ENCODE results near the gene OR51B6. TPM values are rescaled to one million over a fixed set of nuclear protein-coding genes. Genes with fewer than 3 reads are reported as not detected.

Gene OR51B6
- total RNA-seq, 4 donors from 2014 or later = not detected

DNA sequence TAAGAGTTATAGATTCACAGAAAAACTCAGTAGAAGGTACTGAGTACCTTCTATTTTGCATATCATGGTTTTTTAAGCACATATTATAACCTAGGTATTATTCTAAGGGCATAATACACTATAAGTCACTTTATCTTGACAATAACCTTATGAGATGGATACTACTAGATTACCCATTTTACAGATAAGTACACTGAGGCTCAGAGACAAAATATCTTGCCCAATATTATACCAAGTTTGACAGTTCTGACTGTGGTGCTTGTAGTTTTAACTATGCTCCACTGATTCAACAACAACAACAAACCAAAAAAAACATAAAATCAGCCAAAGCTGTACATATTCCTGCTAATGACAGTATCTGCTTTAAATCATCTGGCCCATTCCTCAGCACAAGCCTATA is 42.8 kb downstream of the OR51B6 start:
- no peaks in the 10 kb centered on the region for H3K9me3 ChIP-seq
- H3K4me3 ChIP-seq = no peak overlapping the region
- no peaks in the 10 kb centered on the region for H3K36me3 ChIP-seq
- no peak for TF ChIP-seq EP300 (IDR thresholded peaks at IDR 0.05)
- no peak for TF ChIP-seq POLR2AphosphoS5 (IDR thresholded peaks at IDR 0.05)
- TF ChIP-seq, protein P1, sequence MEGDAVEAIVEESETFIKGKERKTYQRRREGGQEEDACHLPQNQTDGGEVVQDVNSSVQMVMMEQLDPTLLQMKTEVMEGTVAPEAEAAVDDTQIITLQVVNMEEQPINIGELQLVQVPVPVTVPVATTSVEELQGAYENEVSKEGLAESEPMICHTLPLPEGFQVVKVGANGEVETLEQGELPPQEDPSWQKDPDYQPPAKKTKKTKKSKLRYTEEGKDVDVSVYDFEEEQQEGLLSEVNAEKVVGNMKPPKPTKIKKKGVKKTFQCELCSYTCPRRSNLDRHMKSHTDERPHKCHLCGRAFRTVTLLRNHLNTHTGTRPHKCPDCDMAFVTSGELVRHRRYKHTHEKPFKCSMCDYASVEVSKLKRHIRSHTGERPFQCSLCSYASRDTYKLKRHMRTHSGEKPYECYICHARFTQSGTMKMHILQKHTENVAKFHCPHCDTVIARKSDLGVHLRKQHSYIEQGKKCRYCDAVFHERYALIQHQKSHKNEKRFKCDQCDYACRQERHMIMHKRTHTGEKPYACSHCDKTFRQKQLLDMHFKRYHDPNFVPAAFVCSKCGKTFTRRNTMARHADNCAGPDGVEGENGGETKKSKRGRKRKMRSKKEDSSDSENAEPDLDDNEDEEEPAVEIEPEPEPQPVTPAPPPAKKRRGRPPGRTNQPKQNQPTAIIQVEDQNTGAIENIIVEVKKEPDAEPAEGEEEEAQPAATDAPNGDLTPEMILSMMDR (IDR thresholded peaks at IDR 0.05) = no peak
- no peak for TF ChIP-seq POLR2A (IDR thresholded peaks at IDR 0.05)
- H3K27ac ChIP-seq = no peak overlapping the region
- H3K4me1 ChIP-seq = no peaks in the 10 kb centered on the region
- ATAC-seq = no peak
- H3K27me3 ChIP-seq = no peaks in the 10 kb centered on the region

DNA sequence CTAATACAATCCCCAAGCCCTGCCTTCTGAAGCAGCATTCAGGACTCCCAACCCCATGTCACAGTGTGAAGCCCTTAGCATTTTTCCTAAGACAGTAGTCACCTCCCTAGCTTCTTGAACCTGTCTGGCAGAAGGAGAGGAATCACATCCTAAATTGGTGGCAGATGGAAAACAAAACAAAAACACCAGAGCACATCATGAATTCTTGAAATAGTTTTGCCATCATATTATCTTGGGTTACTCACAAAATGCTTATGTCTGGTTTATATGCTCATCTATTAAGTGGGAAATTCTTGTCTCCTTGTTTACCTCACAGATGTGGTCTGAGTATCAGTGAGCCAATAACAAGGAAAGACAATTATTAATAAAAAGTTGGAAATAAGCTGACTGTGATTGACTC is 47.6 kb downstream of the OR51B6 start:
- Histone ChIP-seq H3K27ac (no peak overlapping the region), H3K4me3 (no peak overlapping the region), H3K9me3 (no peaks in the 10 kb centered on the region), H3K36me3 (no peaks in the 10 kb centered on the region), H3K4me1 (no peaks in the 10 kb centered on the region), H3K27me3 (no peaks in the 10 kb centered on the region)
- ATAC-seq = no peak
- TF ChIP-seq POLR2A (IDR thresholded peaks at IDR 0.05) (no peak), EP300 (IDR thresholded peaks at IDR 0.05) (no peak), POLR2AphosphoS5 (IDR thresholded peaks at IDR 0.05) (no peak)
- TF ChIP-seq, protein P1 (IDR thresholded peaks at IDR 0.05) = no peak

Small RNA genes within 50 kb of the gene (small RNA-seq; reads per million reads assigned to genes)
- 0 reads per million in 4 donors for gene AC104389.3

Other genes with a start within 250 kb of the OR51B6 start
- under 1 TPM in 1 of 4 donors, not detected in 3; 0.12 TPM for gene OR52A5, start 213.2 kb upstream of the OR51B6 start, total RNA-seq
- gene OR52A1, start 196.8 kb upstream of the OR51B6 start, total RNA-seq = not detected
- not detected for gene OR51V1, start 150.8 kb upstream of the OR51B6 start, total RNA-seq
- gene HBB, start 124.4 kb upstream of the OR51B6 start, total RNA-seq = 100 to 1,000 TPM in 2 of 4 donors, 10 to 100 TPM in 1, not detected in 1; 16.1 to 148 (median 132) TPM
- not detected for gene HBD, start 117.0 kb upstream of the OR51B6 start, total RNA-seq
- gene HBG1, start 101.7 kb upstream of the OR51B6 start, total RNA-seq = not detected
- gene HBG2, start 96.7 kb upstream of the OR51B6 start, total RNA-seq = not detected
- gene HBE1, start 81.6 kb upstream of the OR51B6 start, total RNA-seq = under 1 TPM in 1 of 4 donors, not detected in 3; 0.67 TPM
- not detected for gene OR51B4, start 49.6 kb upstream of the OR51B6 start, total RNA-seq
- gene OR51B2, start 27.2 kb upstream of the OR51B6 start, total RNA-seq = under 1 TPM in 1 of 4 donors, not detected in 3; 0.67 TPM
- not detected for gene OR51B5, start 8.0 kb upstream of the OR51B6 start, total RNA-seq
- not detected for gene OR51M1, start 32.3 kb downstream of the OR51B6 start, total RNA-seq
- not detected for gene OR51Q1, start 70.6 kb downstream of the OR51B6 start, total RNA-seq
- not detected for gene OR51I1, start 90.0 kb downstream of the OR51B6 start, total RNA-seq
- gene OR51I2, start 97.8 kb downstream of the OR51B6 start, total RNA-seq = not detected
- gene OR52D1, start 137.2 kb downstream of the OR51B6 start, total RNA-seq = not detected
- under 1 TPM in 3 of 4 donors, not detected in 1; 0.15 to 0.62 (median 0.40) TPM for gene UBQLN3, start 158.4 kb downstream of the OR51B6 start, total RNA-seq
- under 1 TPM in 3 of 4 donors, not detected in 1; 0.27 to 0.62 (median 0.31) TPM for gene UBQLNL, start 165.2 kb downstream of the OR51B6 start, total RNA-seq
- gene OR52H1, start 197.0 kb downstream of the OR51B6 start, total RNA-seq = under 1 TPM in 1 of 4 donors, not detected in 3; 0.54 TPM
- not detected for gene OR52B6, start 229.4 kb downstream of the OR51B6 start, total RNA-seq
- gene TRIM6, start 245.1 kb downstream of the OR51B6 start, total RNA-seq = 1 to 10 TPM; 1.6 to 5.6 (median 2.1) TPM

Data from gastroesophageal sphincter (tissue), 4 donors.